Measurements from ENCODE around the gene ATP5MG. TPM values are rescaled to one million over a fixed set of nuclear protein-coding genes. Genes with fewer than 3 reads are reported as not detected.

ATP5MG gene
- total RNA-seq, 1 donor from 2014 or later: 194 TPM

DNA sequence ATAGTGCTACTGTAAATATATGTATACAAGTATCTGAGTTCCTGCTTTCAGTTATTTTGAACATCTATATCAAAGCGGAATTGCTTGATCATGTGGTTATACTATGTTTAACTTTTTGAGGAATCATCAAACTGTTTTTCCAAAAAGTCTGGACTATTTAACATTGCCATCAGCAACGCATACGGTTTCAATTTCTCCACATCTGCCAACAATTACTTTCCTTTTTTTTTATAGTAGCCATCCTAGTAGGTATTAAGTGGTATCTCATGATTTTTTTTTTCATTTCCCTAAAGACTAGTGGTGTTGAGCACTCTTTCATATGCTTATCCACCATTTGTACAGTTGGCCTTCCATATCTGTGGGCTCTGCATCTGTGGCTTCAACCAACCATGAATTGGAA is 43.3 kb upstream of the ATP5MG start:
- H4K20me1 ChIP-seq (ENCODE audit: insufficient read depth, low read length): peaks cover 13% of the 10 kb centered on the region
- no peak overlapping the region for H3K27ac Mint-ChIP-seq (ENCODE audit: unreplicated experiment)
- H3K4me3 Mint-ChIP-seq (ENCODE audit: unreplicated experiment): no peak overlapping the region
- no peak overlapping the region for H3K27ac ChIP-seq (ENCODE audit: low read depth, low read length)
- H3K4me1 Mint-ChIP-seq (ENCODE audit: low read depth, unreplicated experiment): peaks cover 9% of the 10 kb centered on the region
- H3K79me2 ChIP-seq (ENCODE audit: insufficient read depth, low read length): peaks cover 36% of the 10 kb centered on the region
- H3K4me2 ChIP-seq (ENCODE audit: low read length): no peak overlapping the region
- H3K9me3 ChIP-seq (ENCODE audit: insufficient read depth, low read depth, low read length): no peaks in the 10 kb centered on the region
- H3K9ac ChIP-seq (ENCODE audit: low read length): no peak overlapping the region
- no peaks in the 10 kb centered on the region for H3K27me3 ChIP-seq (ENCODE audit: insufficient read depth, low read length)
- no peaks in the 10 kb centered on the region for H3K36me3 Mint-ChIP-seq (ENCODE audit: low read depth, unreplicated experiment)
- no peak overlapping the region for H2AFZ ChIP-seq (ENCODE audit: low read depth, low read length)
- no peaks in the 10 kb centered on the region for H3K9me3 Mint-ChIP-seq (ENCODE audit: unreplicated experiment)
- FAIRE-seq: no peak
- H3K4me3 ChIP-seq (ENCODE audit: insufficient read depth, low read depth, low read length): no peak overlapping the region
- no peak for DNase-seq (ENCODE audit: low read depth)
- no peak for TF ChIP-seq EZH2 (IDR thresholded peaks at IDR 0.05; ENCODE audit: insufficient read depth, low read length)
- TF ChIP-seq, protein P1, sequence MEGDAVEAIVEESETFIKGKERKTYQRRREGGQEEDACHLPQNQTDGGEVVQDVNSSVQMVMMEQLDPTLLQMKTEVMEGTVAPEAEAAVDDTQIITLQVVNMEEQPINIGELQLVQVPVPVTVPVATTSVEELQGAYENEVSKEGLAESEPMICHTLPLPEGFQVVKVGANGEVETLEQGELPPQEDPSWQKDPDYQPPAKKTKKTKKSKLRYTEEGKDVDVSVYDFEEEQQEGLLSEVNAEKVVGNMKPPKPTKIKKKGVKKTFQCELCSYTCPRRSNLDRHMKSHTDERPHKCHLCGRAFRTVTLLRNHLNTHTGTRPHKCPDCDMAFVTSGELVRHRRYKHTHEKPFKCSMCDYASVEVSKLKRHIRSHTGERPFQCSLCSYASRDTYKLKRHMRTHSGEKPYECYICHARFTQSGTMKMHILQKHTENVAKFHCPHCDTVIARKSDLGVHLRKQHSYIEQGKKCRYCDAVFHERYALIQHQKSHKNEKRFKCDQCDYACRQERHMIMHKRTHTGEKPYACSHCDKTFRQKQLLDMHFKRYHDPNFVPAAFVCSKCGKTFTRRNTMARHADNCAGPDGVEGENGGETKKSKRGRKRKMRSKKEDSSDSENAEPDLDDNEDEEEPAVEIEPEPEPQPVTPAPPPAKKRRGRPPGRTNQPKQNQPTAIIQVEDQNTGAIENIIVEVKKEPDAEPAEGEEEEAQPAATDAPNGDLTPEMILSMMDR (IDR thresholded peaks at IDR 0.05; ENCODE audit: insufficient read depth, low read depth, low read length): no peak
- peaks cover 8% of the 10 kb centered on the region for H3K27me3 Mint-ChIP-seq (ENCODE audit: low read depth, unreplicated experiment)
- H3K36me3 ChIP-seq (ENCODE audit: insufficient read depth, low read length): no peaks in the 10 kb centered on the region
- peaks cover 3% of the 10 kb centered on the region for H3K4me1 ChIP-seq (ENCODE audit: insufficient read depth, low read length)

DNA sequence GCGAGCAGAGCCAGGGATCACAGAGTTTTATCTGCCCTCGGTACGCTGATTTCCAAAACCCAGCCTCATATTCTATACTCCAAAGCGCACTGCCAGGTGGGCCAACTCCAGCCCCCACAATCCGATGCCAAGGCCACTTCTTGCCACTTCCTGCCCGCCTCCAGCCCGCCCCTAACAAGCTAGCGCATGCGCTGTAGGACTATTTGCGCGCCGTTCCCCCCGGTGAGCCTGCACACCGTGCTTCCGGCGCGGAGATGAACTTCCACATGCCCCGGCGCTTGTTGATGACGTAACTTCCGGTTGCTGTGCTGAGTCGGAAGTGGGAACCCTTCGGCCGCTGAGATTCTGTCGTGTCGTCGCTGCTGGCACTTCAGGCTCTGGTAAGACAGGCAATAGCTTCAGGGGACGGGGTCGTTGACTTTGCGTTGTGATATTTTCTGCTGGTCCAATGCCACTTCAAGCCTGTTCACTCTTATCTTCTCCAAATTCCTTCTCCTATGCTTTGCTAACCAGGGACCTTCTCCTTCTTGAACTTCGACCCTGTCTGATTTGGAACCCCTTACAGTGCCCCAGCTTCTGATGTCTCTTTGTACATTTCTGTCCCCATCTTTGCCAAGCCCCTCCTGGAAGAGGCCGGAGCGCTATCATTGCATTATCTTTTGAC is 42.0 kb upstream of the ATP5MG start, which contains the start of gene UBE4A:
TSS of gene UBE4A (plus strand) at position 306 of the 664 bp plus-strand sequence. CDS start 5,481 bp downstream, outside the sequence.
- Mint-ChIP-seq H3K36me3 (ENCODE audit: low read depth, unreplicated experiment) (no peaks in the 10 kb centered on the region), H3K27ac (ENCODE audit: unreplicated experiment) (peak within 1 kb of the TSS; percentile 63), H3K4me1 (ENCODE audit: low read depth, unreplicated experiment) (peaks cover 9% of the 10 kb centered on the region), H3K27me3 (ENCODE audit: low read depth, unreplicated experiment) (peaks cover 8% of the 10 kb centered on the region), H3K9me3 (ENCODE audit: unreplicated experiment) (no peaks in the 10 kb centered on the region), H3K4me3 (ENCODE audit: unreplicated experiment) (peak within 1 kb of the TSS; percentile 96)
- H3K27ac ChIP-seq (ENCODE audit: low read depth, low read length): peak within 1 kb of the TSS; percentile 66
- H3K4me1 ChIP-seq (ENCODE audit: insufficient read depth, low read length): peaks cover 3% of the 10 kb centered on the region
- TF ChIP-seq, protein P1 (IDR thresholded peaks at IDR 0.05; ENCODE audit: insufficient read depth, low read depth, low read length): no peak
- TF ChIP-seq EZH2 (IDR thresholded peaks at IDR 0.05; ENCODE audit: insufficient read depth, low read length): no peak
- H3K27me3 ChIP-seq (ENCODE audit: insufficient read depth, low read length): no peaks in the 10 kb centered on the region
- H3K4me2 ChIP-seq (ENCODE audit: low read length): peak within 1 kb of the TSS; percentile 89
- peak; percentile 85 for DNase-seq (ENCODE audit: low read depth)
- FAIRE-seq: peak; percentile 26
- peak within 1 kb of the TSS; percentile 99 for H2AFZ ChIP-seq (ENCODE audit: low read depth, low read length)
- H3K36me3 ChIP-seq (ENCODE audit: insufficient read depth, low read length): peaks cover 2% of the 10 kb centered on the region
- no peaks in the 10 kb centered on the region for H3K9me3 ChIP-seq (ENCODE audit: insufficient read depth, low read depth, low read length)
- H3K79me2 ChIP-seq (ENCODE audit: insufficient read depth, low read length): peaks cover 49% of the 10 kb centered on the region
- H3K9ac ChIP-seq (ENCODE audit: low read length): peak within 1 kb of the TSS; percentile 97
- peaks cover 20% of the 10 kb centered on the region for H4K20me1 ChIP-seq (ENCODE audit: insufficient read depth, low read length)
- peak within 1 kb of the TSS; percentile 100 for H3K4me3 ChIP-seq (ENCODE audit: insufficient read depth, low read depth, low read length)
